Endothelial cell of umbilical vein (primary cell): ENCODE results near the gene MAP3K1. TPM values are rescaled to one million over a fixed set of nuclear protein-coding genes. Genes with fewer than 3 reads are reported as not detected.

Experiments
- BruUV-seq: library from RNA; stranded (reverse); fragments of 400-500 nt; replicated peaks from 2 replicates; lab custom pipeline; 2021; lab: Mats Ljungman, UMichigan
- CTCF ChIA-PET: fragments of 300-600, 350-600 bp; sonication (Branson Sonifier 250); formaldehyde crosslinking; loops from one replicate; lab custom pipeline; 2021; ENCODE audit warnings: antibody characterized with exemption, inconsistent platforms; lab: Charles Lee
- POLR2A ChIA-PET: fragments of 300-600, 350-600 bp; sonication (Branson Sonifier 250); formaldehyde crosslinking; loops from one replicate; lab custom pipeline; 2021; ENCODE audit warnings: antibody characterized with exemption, inconsistent platforms; lab: Charles Lee
- DNase-seq: peaks from one replicate; pipeline ENCODE4 v3.0.0-alpha.2; 2011; ENCODE audit warnings: low read depth, low spot score
- FAIRE-seq: peaks from 2 replicates; lab custom pipeline; 2011; peaks lifted over from hg19 to GRCh38; lab: Jason Lieb, UNC
- H2AFZ ChIP-seq: 2 replicates; pipeline ENCODE4 v1.6.0; 2012; ENCODE audit warnings: low read depth, low read length, control low read depth, inconsistent platforms
- H3K27ac ChIP-seq: 2 replicates; pipeline ENCODE4 v1.5.1; 2011; ENCODE audit warnings: low read depth, mild to moderate bottlenecking, control low read depth, low read length, moderate library complexity; ENCODE audit not compliant: insufficient read depth
- H3K27me3 ChIP-seq, 2 experiments: 2 replicates each; pipeline versions ENCODE4 v1.6.0 to v1.6.1; 2011; ENCODE audit warnings: low read length in 2 of 2, mixed read lengths in 1 of 2; ENCODE audit not compliant: control insufficient read depth in 2 of 2, insufficient read depth in 2 of 2
- H3K36me3 ChIP-seq, 2 experiments: 2 replicates in 1 of 2; 3 replicates in 1 of 2; pipeline ENCODE4 v1.5.1; 2011; ENCODE audit warnings: low read length in 2 of 2, mild to moderate bottlenecking in 1 of 2, moderate library complexity in 1 of 2; ENCODE audit not compliant: control insufficient read depth in 2 of 2, insufficient read depth in 2 of 2; ENCODE audit errors: extremely low read depth in 1 of 2
- H3K4me1 ChIP-seq: 3 replicates; pipeline ENCODE4 v1.5.1; 2011; ENCODE audit warnings: mild to moderate bottlenecking, low read length; ENCODE audit not compliant: control insufficient read depth, insufficient read depth; ENCODE audit errors: extremely low read depth
- H3K4me2 ChIP-seq: 2 replicates; pipeline ENCODE4 v1.6.1; 2011; ENCODE audit warnings: low read length, control low read depth, mixed read lengths; ENCODE audit not compliant: insufficient read depth
- H3K4me3 ChIP-seq, 3 experiments: fragments of 200-600 bp in 1 of 3; sonication (generic), shearing (Covaris generic) in 1 of 3; replicated peaks in 1 of 3; 2 replicates each; pipeline ENCODE4 v1.5.1; 2011 to 2016; ENCODE audit warnings: control low read depth in 3 of 3, low read length in 3 of 3, mild to moderate bottlenecking in 2 of 3, inconsistent platforms in 1 of 3, low read depth in 1 of 3, moderate library complexity in 1 of 3; ENCODE audit not compliant: insufficient read depth in 1 of 3
- H3K79me2 ChIP-seq: 2 replicates; pipeline ENCODE4 v1.6.0; 2012; ENCODE audit warnings: low read length, inconsistent platforms; ENCODE audit not compliant: control insufficient read depth, insufficient read depth
- H3K9ac ChIP-seq: replicated peaks from 2 replicates; pipeline ENCODE3; 2011; ENCODE audit warnings: low read length, control low read depth; ENCODE audit not compliant: insufficient read depth; ENCODE audit errors: extremely low read depth
- H3K9me1 ChIP-seq: replicated peaks from 3 replicates; pipeline ENCODE4 v1.6.0; 2011; ENCODE audit warnings: mild to moderate bottlenecking, low read length; ENCODE audit not compliant: control insufficient read depth, insufficient read depth; ENCODE audit errors: extremely low read depth
- H3K9me3 ChIP-seq: replicated peaks from 2 replicates; pipeline ENCODE4 v1.5.1; 2012; ENCODE audit warnings: low read length, inconsistent platforms; ENCODE audit not compliant: control insufficient read depth, insufficient read depth
- H4K20me1 ChIP-seq: replicated peaks from 2 replicates; pipeline ENCODE3; 2011; ENCODE audit warnings: mild to moderate bottlenecking, low read length; ENCODE audit not compliant: control insufficient read depth, insufficient read depth; ENCODE audit errors: extremely low read depth
- EZH2 ChIP-seq: IDR thresholded peaks from 2 replicates; pipeline ENCODE4 v1.6.1; 2012; ENCODE audit warnings: borderline replicate concordance, low read depth, mild to moderate bottlenecking, moderate library complexity, low read length, inconsistent platforms; ENCODE audit not compliant: severe bottlenecking
- FOS ChIP-seq: IDR thresholded peaks from 2 replicates; pipeline ENCODE4 v1.6.1; 2011; ENCODE audit warnings: mild to moderate bottlenecking, low read length, moderate library complexity, borderline replicate concordance; ENCODE audit not compliant: insufficient read depth
- GATA2 ChIP-seq: IDR thresholded peaks from 2 replicates; pipeline ENCODE4 v1.7.0; 2011; ENCODE audit warnings: low read depth, mild to moderate bottlenecking, moderate library complexity, mixed read lengths, low read length; ENCODE audit not compliant: insufficient read length, insufficient read depth
- JUN ChIP-seq: IDR thresholded peaks from 2 replicates; pipeline ENCODE4 v1.6.1; 2011; ENCODE audit warnings: borderline replicate concordance, low read depth; ENCODE audit not compliant: insufficient read length, insufficient read depth
- MYC ChIP-seq: IDR thresholded peaks from one replicate; pipeline ENCODE4 v1.6.1; 2011; ENCODE audit warnings: mild to moderate bottlenecking, low read depth, low read length
- POLR2A ChIP-seq: IDR thresholded peaks from 2 replicates; pipeline ENCODE4 v1.6.1; 2012; ENCODE audit warnings: low read depth, mild to moderate bottlenecking, control low read depth, low read length
- POLR2AphosphoS5 ChIP-seq: IDR thresholded peaks from 2 replicates; pipeline ENCODE4 v1.6.1; 2012; ENCODE audit warnings: low read depth, mild to moderate bottlenecking, control low read depth, low read length, moderate library complexity; ENCODE audit not compliant: insufficient read depth
- dilution Hi-C: fragments of 300-500 bp; cut with MboI; formaldehyde crosslinking; loops from one replicate; pipeline ENCODE4 v1.15.0; 2019; ENCODE audit warnings: low sequenced_read_pairs; ENCODE audit not compliant: extremely low pct_ligation_motif_present
- intact Hi-C: fragments of 100-400 bp; cut with micrococcal nuclease; formaldehyde crosslinking; loops from one replicate; pipeline ENCODE4 v1.10.0; 2022
- polyA plus RNA-seq, 4 experiments: library from polyadenylated mRNA; depleted of rRNA in 3 of 4; stranded (reverse) in 3 of 4; unstranded in 1 of 4; fragments of >200 nt; gene quantifications; 2 replicates each; pipeline versions ENCODE4 v1.2.1 to v1.2.3, GENCODE V29; 2011 to 2012; ENCODE audit warnings: missing spikeins in 1 of 4
- total RNA-seq: library from RNA; stranded (reverse); gene quantifications from 2 replicates; pipeline ENCODE4 v1.2.3, GENCODE V29; 2021
- TF ChIP-seq, protein P1 (sequence below): IDR thresholded peaks from 2 replicates; pipeline ENCODE4 v1.6.1; 2011; ENCODE audit not compliant: insufficient read depth, insufficient read length
- TF ChIP-seq, protein P2 (sequence below), 2 donors: IDR thresholded peaks; 1 replicate in 1 of 2; 2 replicates in 1 of 2; pipeline ENCODE4 v1.5.1; 2011; ENCODE audit warnings: low read length in 2 of 2, mild to moderate bottlenecking in 2 of 2, moderate library complexity in 2 of 2, control low read depth in 1 of 2, inconsistent platforms in 1 of 2, low read depth in 1 of 2; ENCODE audit not compliant: insufficient read depth in 1 of 2; ENCODE audit errors: extremely low read depth in 1 of 2

MAP3K1 gene
- total and polyA plus RNA-seq, 2 donors (not counting 3 experiments of a cell fraction or from before 2014, with no cell fraction given): 5.7 to 14.4 TPM

DNA sequence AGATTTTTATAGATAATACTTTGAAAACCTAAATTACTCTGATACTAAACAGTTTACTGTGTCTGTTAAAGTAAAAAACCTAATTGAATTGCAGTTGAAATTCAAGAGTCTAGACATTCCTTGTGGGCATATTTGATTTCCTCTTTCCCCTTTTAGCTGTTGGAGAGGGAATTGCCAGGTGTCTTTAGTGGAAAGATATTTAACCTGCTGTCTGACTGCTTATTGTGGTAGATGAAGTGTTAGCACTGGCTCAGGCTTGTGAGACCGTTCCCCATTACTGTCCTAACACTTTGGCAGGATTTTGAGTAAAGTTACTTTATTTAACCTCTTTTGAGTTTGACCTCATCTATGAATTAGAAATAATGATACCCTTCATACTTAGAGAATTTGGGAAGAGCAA is 16.4 kb downstream of the MAP3K1 start:
- Histone ChIP-seq H3K9me1 (no peaks in the 10 kb centered on the region), H3K4me2 (no peak overlapping the region), H4K20me1 (peaks cover 10% of the 10 kb centered on the region), H3K4me3 (no peak overlapping the region), H3K36me3 (no peaks in the 10 kb centered on the region), H3K79me2 (peaks cover 48% of the 10 kb centered on the region), H3K4me1 (no peaks in the 10 kb centered on the region), H3K9ac (no peak overlapping the region), H3K9me3 (no peaks in the 10 kb centered on the region), H2AFZ (no peak overlapping the region), H3K27me3 (no peaks in the 10 kb centered on the region), H3K27ac (no peak overlapping the region)
- TF ChIP-seq FOS: no peak
- no peak for TF ChIP-seq EZH2
- TF ChIP-seq JUN: no peak
- TF ChIP-seq POLR2A: no peak
- TF ChIP-seq MYC: no peak
- dilution Hi-C loops: no loop called here
- intact Hi-C loops: loop anchor here (10.0 kb wide), 1 partner anchor 897 kb away; no protein-coding TSS in a partner anchor
- ChIA-PET CTCF (no interaction called here), POLR2A (no interaction called here)
- DNase-seq (no peak), FAIRE-seq (no peak)
- no TSS peak for BruUV-seq

DNA sequence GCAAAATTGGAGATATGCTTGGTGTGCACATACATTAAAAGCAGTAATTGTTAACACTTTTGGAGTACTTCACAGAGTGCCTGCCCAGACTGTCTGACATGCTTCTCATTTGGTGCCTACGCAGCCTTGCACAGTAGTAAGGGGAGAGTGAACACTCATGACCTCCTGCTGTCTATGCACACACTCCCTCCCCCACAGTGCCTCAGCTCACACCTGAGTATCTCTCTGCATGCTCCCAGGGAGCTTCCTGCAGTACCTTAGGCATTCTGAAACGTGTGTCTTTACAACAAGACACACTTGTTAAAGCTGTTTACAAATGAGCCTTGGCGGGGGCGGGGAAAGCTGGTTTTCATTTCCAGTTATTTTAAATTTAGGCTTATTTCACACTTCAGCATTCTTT is 18.0 kb downstream of the MAP3K1 start:
- no peaks in the 10 kb centered on the region for H3K9me3 ChIP-seq
- H3K4me2 ChIP-seq: no peak overlapping the region
- H3K27ac ChIP-seq: no peak overlapping the region
- FAIRE-seq (no peak), DNase-seq (no peak)
- CTCF ChIA-PET: interaction anchor here (3.9 kb wide), 1 partner anchor 562 kb away, joined by 23 read pairs; no protein-coding TSS in a partner anchor
- peaks cover 11% of the 10 kb centered on the region for H3K4me1 ChIP-seq
- H3K36me3 ChIP-seq: no peaks in the 10 kb centered on the region
- no TSS peak for BruUV-seq
- H3K79me2 ChIP-seq: peaks cover 49% of the 10 kb centered on the region
- dilution Hi-C loops (no loop called here), intact Hi-C loops (loop anchor here (10.0 kb wide), 1 partner anchor 899 kb away; no protein-coding TSS in a partner anchor)
- H2AFZ ChIP-seq: no peak overlapping the region
- peaks cover 10% of the 10 kb centered on the region for H4K20me1 ChIP-seq
- no peak overlapping the region for H3K9ac ChIP-seq
- POLR2A ChIA-PET: no interaction called here
- H3K4me3 ChIP-seq: no peak overlapping the region
- no peaks in the 10 kb centered on the region for H3K27me3 ChIP-seq
- TF ChIP-seq JUN (no peak), GATA2 (no peak), FOS (no peak), MYC (no peak), POLR2AphosphoS5 (no peak), EZH2 (no peak), POLR2A (no peak)
- TF ChIP-seq, protein P1, sequence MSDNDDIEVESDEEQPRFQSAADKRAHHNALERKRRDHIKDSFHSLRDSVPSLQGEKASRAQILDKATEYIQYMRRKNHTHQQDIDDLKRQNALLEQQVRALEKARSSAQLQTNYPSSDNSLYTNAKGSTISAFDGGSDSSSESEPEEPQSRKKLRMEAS: no peak
- TF ChIP-seq, protein P2, sequence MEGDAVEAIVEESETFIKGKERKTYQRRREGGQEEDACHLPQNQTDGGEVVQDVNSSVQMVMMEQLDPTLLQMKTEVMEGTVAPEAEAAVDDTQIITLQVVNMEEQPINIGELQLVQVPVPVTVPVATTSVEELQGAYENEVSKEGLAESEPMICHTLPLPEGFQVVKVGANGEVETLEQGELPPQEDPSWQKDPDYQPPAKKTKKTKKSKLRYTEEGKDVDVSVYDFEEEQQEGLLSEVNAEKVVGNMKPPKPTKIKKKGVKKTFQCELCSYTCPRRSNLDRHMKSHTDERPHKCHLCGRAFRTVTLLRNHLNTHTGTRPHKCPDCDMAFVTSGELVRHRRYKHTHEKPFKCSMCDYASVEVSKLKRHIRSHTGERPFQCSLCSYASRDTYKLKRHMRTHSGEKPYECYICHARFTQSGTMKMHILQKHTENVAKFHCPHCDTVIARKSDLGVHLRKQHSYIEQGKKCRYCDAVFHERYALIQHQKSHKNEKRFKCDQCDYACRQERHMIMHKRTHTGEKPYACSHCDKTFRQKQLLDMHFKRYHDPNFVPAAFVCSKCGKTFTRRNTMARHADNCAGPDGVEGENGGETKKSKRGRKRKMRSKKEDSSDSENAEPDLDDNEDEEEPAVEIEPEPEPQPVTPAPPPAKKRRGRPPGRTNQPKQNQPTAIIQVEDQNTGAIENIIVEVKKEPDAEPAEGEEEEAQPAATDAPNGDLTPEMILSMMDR (IDR thresholded peaks at IDR 0.05; ENCODE audit: extremely low read depth in 1 of 2, insufficient read depth in 1 of 2, low read depth in 1 of 2, low read length in 2 of 2): no peak
- no peaks in the 10 kb centered on the region for H3K9me1 ChIP-seq
